Measurements from ENCODE around the gene GATB. TPM values are rescaled to one million over a fixed set of nuclear protein-coding genes. Genes with fewer than 3 reads are reported as not detected.

GATB gene
- total RNA-seq, 3 donors from 2014 or later: 15.6 to 20.2 (median 17.2) TPM

GRCh38 chr4:151760002-151760401 is 805 bp downstream of the GATB start:
- no peak overlapping the region for H3K4me3 ChIP-seq
- H3K36me3 ChIP-seq (ENCODE audit: low read depth): no peaks in the 10 kb centered on the region
- H3K9me3 ChIP-seq: no peaks in the 10 kb centered on the region
- intact Hi-C loops (cut with DNase I, micrococcal nuclease): loop anchor here in 1 of 2 donors (2.0 kb wide), 1 partner anchor 39 kb away; no protein-coding TSS in a partner anchor
- TF ChIP-seq, protein P1, sequence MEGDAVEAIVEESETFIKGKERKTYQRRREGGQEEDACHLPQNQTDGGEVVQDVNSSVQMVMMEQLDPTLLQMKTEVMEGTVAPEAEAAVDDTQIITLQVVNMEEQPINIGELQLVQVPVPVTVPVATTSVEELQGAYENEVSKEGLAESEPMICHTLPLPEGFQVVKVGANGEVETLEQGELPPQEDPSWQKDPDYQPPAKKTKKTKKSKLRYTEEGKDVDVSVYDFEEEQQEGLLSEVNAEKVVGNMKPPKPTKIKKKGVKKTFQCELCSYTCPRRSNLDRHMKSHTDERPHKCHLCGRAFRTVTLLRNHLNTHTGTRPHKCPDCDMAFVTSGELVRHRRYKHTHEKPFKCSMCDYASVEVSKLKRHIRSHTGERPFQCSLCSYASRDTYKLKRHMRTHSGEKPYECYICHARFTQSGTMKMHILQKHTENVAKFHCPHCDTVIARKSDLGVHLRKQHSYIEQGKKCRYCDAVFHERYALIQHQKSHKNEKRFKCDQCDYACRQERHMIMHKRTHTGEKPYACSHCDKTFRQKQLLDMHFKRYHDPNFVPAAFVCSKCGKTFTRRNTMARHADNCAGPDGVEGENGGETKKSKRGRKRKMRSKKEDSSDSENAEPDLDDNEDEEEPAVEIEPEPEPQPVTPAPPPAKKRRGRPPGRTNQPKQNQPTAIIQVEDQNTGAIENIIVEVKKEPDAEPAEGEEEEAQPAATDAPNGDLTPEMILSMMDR (IDR thresholded peaks at IDR 0.05): no peak
- ATAC-seq: no peak
- peaks cover 9% of the 10 kb centered on the region for H3K4me1 ChIP-seq (ENCODE audit: low read depth)
- no peak for DNase-seq

GRCh38 chr4:151753056-151753455 is 7.8 kb downstream of the GATB start:
- Histone ChIP-seq H3K36me3 (ENCODE audit: low read depth) (no peaks in the 10 kb centered on the region), H3K4me1 (ENCODE audit: low read depth) (no peaks in the 10 kb centered on the region), H3K9me3 (no peaks in the 10 kb centered on the region), H3K4me3 (no peak overlapping the region)
- DNase-seq (no peak), ATAC-seq (no peak)
- TF ChIP-seq, protein P1 (IDR thresholded peaks at IDR 0.05): no peak
- intact Hi-C loops (cut with DNase I, micrococcal nuclease): no loop called here

GRCh38 chr4:151750156-151750555 is 10.7 kb downstream of the GATB start:
- Histone ChIP-seq H3K36me3 (ENCODE audit: low read depth) (no peaks in the 10 kb centered on the region), H3K9me3 (no peaks in the 10 kb centered on the region), H3K4me3 (no peak overlapping the region), H3K4me1 (ENCODE audit: low read depth) (no peaks in the 10 kb centered on the region)
- TF ChIP-seq, protein P1 (IDR thresholded peaks at IDR 0.05): no peak
- DNase-seq (no peak), ATAC-seq (no peak)
- intact Hi-C loops (cut with DNase I, micrococcal nuclease): no loop called here

GRCh38 chr4:151745481-151746231 is 15.2 kb downstream of the GATB start:
- TF ChIP-seq, protein P1 (IDR thresholded peaks at IDR 0.05): no peak
- no peak for ATAC-seq
- no peaks in the 10 kb centered on the region for H3K36me3 ChIP-seq (ENCODE audit: low read depth)
- no peaks in the 10 kb centered on the region for H3K9me3 ChIP-seq
- H3K4me1 ChIP-seq (ENCODE audit: low read depth): no peaks in the 10 kb centered on the region
- intact Hi-C loops (cut with DNase I, micrococcal nuclease): no loop called here
- no peak for DNase-seq
- no peak overlapping the region for H3K4me3 ChIP-seq

- intact Hi-C loops (cut with DNase I, micrococcal nuclease): no loop called here
- DNase-seq (no peak), ATAC-seq (peak; percentile 58)
- no peak overlapping the region for H3K4me3 ChIP-seq
- H3K36me3 ChIP-seq (ENCODE audit: low read depth): no peaks in the 10 kb centered on the region
- H3K4me1 ChIP-seq (ENCODE audit: low read depth): no peaks in the 10 kb centered on the region
- no peaks in the 10 kb centered on the region for H3K9me3 ChIP-seq
- TF ChIP-seq, protein P1 (IDR thresholded peaks at IDR 0.05): no peak
Measured at GRCh38 chr4:151744614-151745013, 16.2 kb downstream of the GATB start.
